ENCODE measurements around the gene ORC3.
"Not testable (repeated sequence)": the region's sequence is repeated elsewhere in the genome, so short reads cannot be mapped to it uniquely, and the experiment has no call there.

ORC3 gene

GRCh38 chr6:87660226-87660911, 70.4 kb downstream of the ORC3 start:
- DNase-seq (ENCODE audit: low read depth in 2 of 2), result no peak

DNA sequence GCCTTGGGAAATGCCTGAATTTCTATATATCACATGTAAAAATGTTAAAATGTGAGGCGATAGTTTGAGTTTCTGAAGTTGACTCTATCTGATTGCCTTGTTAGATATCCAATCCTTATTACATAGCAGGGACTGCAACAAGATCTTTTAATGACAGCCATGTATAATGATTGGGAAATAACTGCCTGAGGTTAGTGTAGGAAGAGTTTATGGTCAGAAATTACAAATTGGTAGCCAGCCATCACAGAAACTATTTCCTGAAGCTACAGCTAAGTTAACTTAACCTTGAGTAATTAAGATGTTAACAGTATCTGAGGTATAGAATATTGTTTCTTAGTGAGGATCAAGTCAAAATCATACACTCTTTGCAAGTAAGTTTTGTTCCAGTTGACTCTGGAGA, 71.1 kb downstream of the ORC3 start:
- DNase-seq (ENCODE audit: low read depth in 2 of 2), result no peak

- DNase-seq (ENCODE audit: low read depth in 2 of 2), result no peak
Observed at GRCh38 chr6:87661503-87661902, 71.6 kb downstream of the ORC3 start.

GRCh38 chr6:87663434-87663833, 73.5 kb downstream of the ORC3 start:
- no peak for DNase-seq (ENCODE audit: low read depth in 2 of 2)

DNA sequence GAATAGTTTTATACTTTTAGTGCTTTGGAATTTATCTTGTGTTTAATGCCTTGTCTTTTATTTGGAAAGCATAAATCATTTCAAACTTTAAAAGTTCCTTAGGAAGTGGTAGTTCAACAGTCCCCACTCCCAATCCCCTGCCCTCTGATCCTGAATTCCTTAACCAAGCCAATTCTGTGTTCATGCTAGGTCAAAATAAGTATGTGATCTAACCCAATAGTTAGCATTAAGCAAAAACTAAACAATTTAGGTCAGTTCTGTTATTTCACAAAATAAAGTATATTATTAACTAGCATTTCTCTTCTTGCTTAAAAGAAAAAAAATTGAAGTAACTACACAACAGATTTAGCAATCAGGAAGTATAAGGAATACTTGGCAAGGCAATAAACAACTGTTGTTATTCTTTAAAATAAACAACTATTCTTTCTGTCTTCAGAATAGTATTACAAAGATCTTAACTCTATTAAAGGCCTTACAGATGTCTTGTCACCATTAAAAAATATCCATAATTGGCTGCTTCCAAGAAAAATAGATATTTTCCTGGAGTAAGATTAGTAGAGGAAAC, 75.1 kb downstream of the ORC3 start:
- DNase-seq (ENCODE audit: low read depth in 2 of 2), result no peak

DNA sequence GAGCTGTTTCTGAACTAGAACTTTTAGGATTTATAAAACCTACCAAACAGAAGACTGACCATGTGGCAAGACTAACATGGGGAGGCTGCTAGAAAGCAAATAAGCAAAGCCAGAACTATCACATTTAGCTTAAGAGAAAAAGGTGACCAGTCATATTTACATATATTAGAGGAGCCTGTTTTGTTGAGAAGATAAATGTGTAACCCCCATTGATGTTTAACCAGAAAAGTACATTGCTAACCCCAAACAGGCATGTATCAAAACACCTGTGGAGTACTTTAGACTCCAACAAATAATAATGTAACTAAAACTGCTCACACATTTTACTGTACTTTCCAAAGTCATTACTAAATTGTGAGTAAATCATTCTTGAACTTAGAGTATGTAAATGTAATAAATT, 77.1 kb downstream of the ORC3 start:
- no peak for DNase-seq (ENCODE audit: low read depth in 2 of 2)

- no peak for DNase-seq (ENCODE audit: low read depth in 2 of 2)
Observed at GRCh38 chr6:87668013-87668412, 78.1 kb downstream of the ORC3 start.

- DNase-seq (ENCODE audit: low read depth in 2 of 2), result no peak
Observed at GRCh38 chr6:87669051-87669450, 79.1 kb downstream of the ORC3 start.

GRCh38 chr6:87670707-87671106, 80.8 kb downstream of the ORC3 start:
- no peak for DNase-seq (ENCODE audit: low read depth in 2 of 2)

DNA sequence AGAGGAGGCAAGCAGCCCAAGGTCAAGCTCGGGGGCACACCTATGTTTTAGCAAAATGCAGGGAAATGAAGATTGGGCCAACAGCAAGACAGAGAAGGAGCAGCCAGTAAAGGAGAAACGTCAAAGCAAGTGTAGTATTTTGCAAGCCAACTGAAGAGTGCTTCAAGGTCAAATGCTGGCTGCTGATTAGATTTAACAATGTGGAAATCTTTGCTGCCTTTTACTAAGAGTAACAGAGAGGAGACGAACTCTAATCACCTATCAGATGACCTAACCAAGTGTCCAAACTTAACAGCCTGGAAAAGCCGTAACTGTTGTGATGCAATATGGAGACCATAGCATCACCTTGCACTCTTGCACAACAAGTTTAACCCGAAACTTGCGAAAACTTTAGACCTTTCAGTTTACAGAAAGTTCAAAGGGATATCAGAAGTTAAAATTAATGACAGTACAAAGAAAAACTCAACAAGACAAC, 81.7 kb downstream of the ORC3 start:
- no peak for DNase-seq (ENCODE audit: low read depth in 2 of 2)

DNA sequence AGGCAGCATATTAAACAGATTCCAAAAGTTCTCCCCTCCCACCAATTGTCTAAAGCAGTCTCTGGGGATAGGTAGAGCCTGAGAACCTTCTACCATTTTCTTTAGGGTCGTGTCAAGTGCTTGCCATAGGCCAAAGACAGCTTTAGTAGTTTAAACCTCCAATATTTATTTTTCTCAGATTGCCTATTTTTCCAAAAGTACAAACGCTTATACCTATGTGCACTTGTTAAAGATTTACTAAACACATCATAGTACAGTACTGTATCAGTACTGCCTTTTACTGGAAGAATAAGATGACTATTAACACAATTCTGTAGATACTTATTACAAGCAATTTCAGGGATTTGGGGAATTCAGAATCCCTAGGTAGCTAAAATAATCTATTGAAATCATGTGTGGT, 82.7 kb downstream of the ORC3 start:
- no peak for DNase-seq (ENCODE audit: low read depth in 2 of 2)

DNA sequence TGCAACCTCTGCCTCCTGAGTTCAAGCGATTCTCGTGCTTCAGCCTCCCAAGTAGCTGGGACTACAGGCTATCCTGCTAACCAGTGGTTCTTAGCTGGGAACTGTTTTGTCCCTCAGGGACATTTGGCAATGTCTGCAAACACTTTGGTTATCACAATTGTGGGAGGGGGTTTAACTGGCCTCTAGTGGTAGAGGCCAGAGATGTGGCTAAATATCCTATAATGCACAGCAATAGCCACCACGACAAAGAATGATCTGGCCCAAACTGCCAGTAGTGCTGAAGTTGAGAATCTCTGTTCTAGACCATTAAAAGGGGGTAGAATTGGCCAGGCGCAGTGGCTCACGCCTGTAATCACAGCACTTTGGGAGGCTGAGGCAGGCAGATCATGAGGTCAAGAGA, 83.3 kb downstream of the ORC3 start:
- no peak for DNase-seq (ENCODE audit: low read depth in 2 of 2)

DNA sequence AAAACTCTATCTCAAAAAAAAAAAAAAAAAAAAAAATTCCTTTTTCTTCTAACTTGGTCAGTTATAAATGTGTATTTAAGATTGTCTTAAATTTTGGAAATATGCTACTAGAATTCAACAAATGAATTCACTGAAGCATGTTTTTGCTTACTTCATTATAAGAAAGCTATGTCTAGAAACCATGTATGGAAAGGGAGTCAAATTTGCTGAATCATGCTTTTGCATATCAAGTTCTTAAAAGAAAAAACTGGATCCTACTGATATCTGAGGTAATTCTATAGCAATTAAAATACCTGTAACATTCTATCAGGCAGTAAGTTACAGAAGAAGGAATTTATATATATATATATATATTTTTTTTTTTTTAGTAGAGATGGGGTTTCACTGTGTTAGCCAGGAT, 84.4 kb downstream of the ORC3 start:
- no peak for DNase-seq (ENCODE audit: low read depth in 2 of 2)

DNA sequence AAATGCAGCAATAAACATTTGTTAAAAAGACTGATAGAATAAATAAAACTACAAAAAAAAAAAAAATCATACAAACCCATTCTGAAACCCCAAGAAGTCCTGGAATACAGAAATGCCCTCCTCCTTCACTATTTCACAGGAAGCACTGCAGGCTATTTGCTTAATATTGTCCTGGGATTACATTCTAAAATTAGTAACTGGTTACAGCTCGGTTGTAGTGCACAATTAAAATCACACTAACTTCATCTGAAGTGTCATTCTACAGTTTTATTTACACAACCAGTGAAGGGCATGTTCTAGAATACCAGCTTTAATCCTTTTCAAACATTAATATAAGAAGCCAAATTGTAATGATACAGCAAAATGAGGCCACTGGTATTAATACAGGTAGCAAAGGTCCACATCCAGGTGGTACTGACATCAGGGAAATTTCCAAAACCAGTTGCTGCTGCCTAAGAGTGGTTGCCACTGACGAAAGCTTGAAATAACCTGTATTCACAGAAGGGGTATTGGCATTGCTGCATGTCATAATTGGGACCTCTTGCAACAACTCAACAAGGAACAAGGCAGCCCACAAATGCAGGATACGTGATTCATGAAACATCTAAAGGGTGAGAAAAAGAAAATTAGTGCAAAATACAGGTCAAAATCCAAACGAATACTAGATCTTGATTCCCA, 85.2 kb downstream of the ORC3 start:
- DNase-seq (ENCODE audit: low read depth in 2 of 2), result no peak

GRCh38 chr6:87682310-87682709, 92.4 kb downstream of the ORC3 start:
- DNase-seq (ENCODE audit: low read depth in 2 of 2), result no peak

- DNase-seq (ENCODE audit: low read depth in 2 of 2), result no peak
Observed at GRCh38 chr6:87683890-87684289, 94.0 kb downstream of the ORC3 start.

DNA sequence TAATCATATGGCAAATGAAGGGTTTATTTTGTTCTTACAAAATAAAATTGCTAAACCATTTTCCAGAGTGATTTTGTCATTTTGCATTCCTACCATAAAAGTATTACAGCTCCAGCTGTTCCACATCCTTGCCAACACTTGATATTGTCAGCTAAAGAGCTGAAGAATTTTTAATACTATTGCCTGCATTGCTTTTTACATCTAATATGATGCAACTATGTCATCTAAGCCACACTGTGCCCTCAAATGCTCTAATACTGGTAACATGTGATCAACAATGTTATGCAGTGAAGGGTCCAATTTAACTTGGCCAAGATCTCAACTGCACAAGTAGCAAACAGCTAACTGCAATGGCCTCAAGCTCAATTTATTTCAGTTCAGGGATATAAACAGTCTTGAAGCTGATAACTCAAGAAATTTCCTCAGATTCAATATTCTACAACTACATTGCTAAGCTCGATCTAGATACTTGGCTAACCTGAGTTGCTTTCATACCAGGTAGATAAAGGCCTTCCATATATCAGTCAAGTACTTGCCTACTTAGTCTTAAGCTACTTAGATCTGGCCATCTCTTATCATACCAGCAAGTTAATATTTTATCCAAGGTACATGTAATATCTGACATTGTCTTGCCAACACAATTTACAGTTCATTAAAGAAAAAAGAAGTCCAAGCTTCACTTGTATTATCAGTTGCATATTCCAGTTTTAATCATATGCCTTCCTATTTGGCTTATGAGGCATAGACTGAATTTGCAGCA, 95.1 kb downstream of the ORC3 start:
- DNase-seq (ENCODE audit: low read depth in 2 of 2), result no peak

DNA sequence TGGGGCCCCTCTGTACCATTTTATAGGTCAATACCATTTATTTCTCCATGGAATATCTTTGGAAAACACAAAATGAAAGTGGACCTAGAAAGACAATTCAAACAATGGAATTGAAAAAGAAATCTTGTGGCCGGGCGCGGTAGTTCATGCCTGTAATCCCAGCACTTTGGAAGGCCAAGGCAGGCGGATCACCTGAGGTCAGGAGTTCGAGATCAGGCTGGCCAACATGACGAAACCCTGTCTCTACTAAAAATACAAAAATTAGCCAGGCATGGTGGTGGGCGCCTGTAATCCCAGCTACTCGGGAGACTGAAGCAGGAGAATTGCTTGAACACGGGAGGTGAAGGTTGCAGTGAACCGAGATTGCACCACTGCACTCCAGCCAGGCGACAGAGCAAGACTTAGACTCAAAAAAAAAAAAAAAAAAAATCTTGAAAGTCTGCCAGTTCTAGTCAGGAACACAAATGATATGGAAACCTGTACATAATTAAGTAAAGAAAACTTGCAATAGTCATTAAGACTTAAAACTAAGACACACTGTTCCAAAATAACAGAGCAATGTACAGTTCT, 96.8 kb downstream of the ORC3 start:
- DNase-seq (ENCODE audit: low read depth in 2 of 2), result not testable (repeated sequence)

DNA sequence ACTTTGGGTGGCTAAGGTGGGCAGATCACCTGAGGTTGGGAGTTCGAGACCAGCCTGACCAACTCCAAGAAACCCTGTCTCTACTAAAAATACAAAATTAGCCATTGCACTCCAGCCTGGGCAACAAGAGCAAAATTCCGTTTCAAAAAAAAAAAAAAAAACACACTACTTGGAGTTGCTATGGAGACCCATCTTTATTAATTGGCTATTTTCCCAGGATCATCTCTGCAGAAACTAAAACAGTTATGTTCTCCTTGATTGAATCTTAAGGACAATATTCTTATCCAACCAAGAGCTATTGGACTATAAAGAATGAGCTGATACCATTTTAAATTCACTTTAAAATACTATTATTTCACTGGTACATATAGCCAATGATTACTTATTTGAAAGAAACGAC, 97.4 kb downstream of the ORC3 start:
- DNase-seq (ENCODE audit: low read depth in 2 of 2), result no peak

DNA sequence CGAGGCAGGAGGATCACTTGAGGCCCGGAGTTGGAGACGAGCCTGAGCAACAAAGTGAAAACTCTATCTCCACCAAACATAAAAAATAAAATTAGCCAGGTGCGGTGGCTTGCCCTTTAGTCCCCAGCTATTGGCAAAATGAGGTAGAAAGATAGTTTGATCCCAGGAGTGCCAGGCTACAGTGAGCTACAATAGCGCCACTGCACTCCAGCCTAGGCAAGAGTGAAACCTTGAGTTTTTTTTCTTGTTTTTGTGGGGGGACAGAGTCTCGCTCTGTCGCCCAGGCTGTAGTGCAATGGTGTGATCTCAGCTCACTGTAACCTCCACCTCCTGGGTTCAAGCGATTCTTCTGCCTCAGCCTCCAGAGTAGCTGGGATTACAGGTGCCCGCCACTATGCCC, 98.0 kb downstream of the ORC3 start:
- DNase-seq (ENCODE audit: low read depth in 2 of 2), result not testable (repeated sequence)

DNA sequence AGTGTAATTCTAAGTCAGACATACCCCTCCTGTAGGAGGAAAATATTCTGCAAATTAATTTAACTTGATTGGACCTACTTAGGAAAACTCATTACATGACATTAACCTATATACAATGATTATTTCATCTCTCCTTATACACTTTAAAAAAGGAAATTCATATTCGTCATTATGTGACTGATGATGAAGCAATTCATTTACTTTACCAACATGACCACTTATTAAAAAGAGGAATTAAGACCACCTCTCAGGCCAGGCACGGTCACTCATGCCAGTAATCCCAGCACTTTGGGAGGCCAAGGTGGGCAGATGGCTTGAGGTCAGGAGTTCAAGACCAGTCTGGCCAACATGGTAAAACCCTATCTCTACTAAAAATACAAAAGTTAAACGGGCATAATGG, 100.5 kb downstream of the ORC3 start:
- no peak for DNase-seq (ENCODE audit: low read depth in 2 of 2)

- no peak for DNase-seq (ENCODE audit: low read depth in 2 of 2)
Observed at GRCh38 chr6:87692086-87692485, 102.2 kb downstream of the ORC3 start.
